HG03342 (cell line): ENCODE measurements around the gene SPN.
"Not testable (repeated sequence)": the region's sequence is repeated elsewhere in the genome, so short reads cannot be mapped to it uniquely, and the experiment has no call there.

ENCODE experiments used
- ATAC-seq: cut with Tn5 transposase; IDR thresholded peaks from one replicate; pipeline ENCODE4 v1.9.1; 2021; ENCODE audit warnings: mild to moderate bottlenecking, moderate library complexity; ENCODE audit not compliant: unreplicated experiment

Gene SPN

DNA sequence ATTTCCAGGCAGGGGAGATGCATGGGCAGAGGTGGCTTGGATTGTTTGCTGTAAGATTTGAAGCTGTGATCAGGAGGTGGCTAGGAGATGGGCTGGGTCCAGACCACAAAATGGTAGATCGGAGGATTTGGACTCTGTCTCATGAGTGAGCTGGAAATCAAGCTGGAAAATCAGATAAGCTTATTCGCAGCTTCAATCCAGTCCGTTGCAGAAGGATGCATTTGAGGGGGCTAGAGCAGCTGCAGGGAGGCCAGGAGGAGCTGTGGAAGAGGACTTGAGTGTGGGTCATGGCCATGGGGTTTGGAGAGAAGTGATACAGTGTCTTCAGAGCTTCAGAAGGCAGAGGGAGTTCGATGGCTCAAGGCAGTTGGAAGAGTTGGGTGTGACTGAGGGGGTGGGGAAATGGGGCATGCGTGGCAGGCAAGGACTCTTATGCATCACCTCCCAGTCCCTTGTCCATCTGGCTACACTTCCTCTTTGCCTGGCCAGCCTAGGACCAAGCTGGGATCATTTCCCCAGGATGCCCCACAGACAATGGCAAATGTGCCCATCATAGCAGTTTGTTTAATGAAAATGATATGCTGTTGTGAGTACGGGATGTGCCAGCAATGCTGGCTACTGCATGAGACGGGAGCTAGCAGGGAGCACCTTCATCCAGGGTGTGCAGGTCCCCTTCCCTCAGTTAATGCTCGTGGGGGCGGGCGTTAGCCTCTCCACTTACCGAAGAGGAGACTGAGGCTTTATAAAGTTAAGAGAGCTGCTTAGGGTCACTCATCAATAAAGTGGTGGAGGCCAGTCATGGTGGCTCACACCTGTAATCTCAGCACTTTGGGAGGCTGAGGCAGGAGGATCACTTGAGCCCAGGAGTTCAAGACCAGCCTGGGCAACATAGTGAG, 36.5 kb downstream of the SPN start:
- no peak for ATAC-seq

DNA sequence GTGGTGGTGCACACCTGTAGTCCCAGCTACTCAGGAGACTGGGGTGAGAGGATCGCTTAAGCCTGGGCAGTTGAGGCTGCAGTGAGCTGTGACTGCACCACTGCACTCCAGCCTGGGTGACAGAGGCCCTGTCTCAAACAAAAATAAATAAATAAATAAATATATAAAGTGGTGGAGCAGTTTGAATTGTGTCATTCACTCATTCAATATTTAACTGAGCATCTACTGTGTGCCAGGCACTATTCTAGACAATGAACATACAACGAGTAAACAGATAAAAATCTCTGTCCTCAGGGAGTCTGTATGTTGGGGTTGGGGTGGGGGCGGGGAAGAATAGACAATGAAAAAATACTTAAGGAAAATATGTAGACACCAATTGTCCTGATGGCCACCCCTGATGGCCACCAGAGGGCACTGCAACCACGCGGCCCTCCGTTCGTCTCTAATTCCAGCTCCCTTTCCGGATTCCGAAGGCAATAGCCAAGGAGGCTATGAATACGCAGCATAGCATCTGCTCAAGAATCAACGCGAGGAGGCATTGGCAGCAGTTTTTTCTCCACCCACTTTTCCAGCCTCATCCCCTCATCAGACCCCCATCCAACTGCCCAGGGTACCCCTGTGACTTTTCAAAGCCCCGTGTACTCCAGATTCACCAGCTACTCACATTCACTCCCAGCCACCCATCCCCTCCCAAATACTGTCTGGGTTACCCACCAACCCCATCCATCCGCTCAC, 37.4 kb downstream of the SPN start:
- no peak for ATAC-seq

DNA sequence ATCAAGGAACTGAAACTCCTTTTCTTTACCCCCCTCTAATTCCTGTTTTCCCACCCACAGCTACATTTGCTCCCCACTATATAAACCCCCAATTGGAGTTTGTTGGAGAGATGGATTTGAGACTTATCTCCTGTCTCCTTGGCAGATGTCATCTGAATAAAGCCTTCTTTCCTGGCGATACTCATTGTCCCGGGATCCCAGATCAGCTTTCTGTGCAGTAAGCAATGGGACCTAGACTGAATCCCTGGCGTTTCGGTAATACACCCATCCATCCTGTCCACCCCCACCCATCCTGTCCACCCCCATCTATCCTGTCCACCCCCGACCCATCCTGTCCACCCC, 38.1 kb downstream of the SPN start:
- ATAC-seq, result no peak

DNA sequence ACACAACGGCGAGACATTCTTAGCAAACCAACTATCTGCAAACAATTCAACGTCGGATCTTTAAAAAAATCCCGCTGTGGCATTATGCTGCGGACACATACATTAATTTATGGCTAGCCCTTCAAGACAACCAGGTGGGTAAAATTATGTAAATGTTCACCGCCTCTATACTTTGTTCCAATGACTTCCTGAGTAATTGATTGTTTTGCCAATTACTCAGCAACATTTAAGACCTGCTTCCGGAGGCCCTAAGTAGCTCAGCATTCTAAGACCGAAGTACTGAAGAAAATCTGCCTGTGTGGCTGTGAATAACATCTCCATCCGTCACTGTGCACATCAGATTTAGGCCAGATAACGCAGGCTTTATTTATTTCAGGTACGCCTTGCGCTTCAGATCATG, 39.2 kb downstream of the SPN start:
- peak; percentile 50 for ATAC-seq

DNA sequence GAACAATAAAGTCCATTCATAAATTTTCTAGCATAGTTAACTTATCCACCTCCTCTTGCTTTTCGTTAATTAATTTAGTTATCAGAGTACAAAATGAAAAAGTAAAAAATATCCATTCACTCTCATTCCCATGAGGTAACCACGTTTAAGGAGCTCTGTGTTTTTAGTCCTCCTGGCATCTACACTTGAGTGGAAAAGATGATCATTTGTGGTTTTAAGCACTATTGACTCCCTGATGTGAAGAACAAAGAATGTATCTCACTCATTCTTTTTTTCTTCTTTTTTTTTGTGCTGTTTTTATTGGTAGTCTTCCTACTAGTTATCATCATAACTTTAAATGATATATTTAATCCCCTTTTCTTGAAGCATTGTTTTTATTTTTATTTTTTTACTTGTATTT, 42.0 kb downstream of the SPN start:
- ATAC-seq, result no peak

DNA sequence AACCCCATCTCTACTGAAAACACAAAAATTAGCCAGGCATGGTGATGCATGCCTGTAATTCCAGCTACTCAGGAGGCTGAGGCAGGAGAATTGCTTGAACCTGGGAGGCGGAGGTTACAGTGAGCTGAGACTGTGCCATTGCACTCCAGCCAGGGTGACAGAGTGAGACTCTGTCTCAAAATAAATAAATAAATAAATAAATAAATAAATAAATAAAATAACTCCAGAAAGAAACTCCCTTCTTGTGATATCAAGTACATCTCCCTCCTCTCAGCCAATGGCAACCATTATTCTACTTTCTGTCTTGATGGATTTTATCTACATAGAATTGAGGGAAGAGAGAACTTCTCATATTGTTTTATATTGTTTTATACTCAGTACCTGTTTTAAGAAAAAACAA, 44.1 kb downstream of the SPN start:
- not testable (repeated sequence) for ATAC-seq

DNA sequence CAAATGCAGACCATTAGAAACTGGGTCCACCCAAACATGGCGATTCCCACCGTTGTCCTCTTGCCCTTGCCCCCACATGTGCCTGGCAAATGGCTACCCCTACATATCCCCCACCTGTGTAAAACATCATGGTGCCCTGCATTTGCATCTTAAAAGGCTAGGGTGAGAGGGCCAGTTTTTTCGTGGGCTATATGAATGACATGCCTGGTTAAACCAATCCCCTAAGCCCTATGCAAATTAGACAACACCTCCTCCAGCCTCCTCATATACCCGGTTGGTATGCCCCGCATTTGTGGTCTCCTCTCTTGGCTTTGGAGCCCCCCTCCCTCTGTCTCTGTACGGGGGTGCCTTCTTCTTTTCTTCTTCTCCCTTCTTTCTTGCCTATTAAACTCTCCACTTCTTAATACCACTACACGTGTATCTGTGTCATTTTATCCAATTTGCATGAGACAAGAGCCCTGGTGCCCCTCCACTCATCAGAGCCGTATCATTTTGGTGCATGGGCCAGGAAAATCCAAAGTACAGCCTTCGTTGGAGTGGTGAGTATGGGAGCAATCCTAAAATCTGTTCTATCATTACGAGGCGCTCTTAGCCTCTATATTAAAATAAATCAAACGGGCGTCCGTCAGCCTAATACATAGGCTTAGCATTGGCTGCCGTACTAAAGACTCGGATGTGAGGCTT, 46.0 kb downstream of the SPN start:
- ATAC-seq, result no peak

DNA sequence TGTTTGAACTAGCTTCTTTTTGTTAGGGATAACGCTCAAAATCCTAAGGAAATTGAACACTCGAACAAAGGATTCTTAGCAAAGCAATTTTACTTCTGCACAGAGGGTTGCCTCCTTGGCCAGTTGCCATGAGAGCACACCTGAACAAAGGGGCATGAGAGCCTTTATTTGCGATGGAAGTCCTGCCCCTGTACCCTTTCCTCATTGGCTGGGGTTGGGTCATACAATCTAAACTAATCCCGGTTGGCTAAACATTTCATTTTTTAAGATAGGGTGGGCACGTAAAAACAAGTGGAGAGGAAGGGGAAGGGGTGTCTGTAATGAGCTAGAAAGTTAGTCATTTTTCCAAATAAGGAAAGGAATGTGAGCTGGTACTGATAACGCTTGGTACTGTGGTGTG, 46.6 kb downstream of the SPN start:
- not testable (repeated sequence) for ATAC-seq

DNA sequence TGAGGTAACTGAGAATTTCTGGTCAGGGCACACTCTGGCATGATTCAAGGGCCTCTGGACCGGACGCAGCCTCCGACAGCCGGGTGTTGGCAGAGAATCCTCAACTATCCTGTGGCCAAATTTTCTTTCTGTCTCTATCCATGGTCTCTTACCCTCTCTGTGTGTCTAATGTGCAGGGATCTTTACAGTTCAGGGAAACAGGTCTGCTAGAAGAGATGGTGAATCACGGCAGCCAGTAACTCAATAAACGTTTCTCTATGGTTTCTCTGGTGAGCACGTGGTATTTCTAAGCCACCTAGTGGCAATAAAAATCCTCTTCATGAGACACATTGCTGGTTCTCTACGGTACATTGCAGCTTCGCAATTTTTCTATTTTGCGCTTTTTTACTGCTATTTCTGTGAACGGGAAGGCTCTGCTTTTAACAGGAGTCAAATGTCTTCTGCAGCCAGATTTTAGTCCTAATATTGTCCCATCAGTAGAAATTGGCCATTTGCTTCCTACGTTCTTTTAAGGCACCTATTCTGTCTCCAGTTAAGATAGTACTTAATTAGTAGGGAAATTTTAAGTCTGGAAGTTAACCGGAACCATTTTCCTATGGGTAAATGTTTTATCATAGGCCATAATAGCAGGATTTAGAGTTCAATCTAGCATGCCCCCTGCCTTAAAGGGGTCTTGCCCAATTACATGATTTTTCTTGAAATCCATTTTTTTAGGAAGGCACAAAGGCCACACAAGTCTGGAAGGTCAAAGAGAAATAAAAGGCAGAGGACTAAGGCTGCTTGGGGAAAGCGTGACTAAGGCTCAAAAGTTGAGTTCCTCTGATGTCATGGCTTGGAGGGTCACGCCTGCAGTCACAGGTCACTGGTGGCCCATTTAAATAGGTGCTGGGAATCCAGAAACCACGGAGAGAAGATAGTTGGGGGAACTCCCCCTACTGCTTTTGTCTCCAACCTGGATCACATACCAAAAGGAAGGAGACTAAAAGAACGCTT, 47.5 kb downstream of the SPN start:
- ATAC-seq, result no peak

DNA sequence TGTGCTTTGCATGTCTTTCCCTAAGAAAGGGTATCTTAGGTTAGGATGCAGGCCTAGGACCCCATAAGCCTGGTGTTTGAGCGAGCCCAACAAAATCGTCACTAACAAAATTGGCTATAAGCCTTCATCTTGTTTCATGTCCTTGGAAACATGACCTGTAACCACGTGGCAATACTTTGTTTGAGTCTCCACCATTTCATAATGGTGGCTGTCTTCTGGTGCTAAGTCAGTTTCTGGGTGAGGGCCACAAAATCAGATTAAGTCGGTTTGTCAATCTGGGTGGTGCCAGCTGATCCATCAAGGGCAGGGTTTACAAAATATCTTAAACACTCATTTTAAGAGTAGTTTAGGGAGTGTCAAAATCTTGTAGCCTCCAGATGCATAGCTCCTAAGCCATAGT, 49.8 kb downstream of the SPN start:
- ATAC-seq, result no peak

DNA sequence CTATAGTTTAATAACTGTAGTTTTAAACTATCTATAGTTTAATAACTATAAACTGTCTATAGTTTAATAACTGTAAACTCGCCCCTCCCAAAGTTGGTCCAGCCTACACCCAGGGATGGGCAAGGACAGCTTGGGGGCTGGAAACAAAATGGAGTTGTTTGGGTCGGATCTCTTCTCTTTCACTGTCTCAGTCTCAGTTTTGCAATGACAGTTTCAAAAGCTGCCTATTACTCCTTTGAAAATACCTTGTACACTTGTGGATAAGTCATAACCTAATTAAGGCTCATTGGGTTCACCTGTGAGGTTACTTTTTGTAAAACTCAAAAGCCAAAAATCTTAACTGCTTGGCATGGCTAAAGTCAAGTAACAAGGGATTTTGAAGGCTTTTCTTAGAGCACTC, 51.3 kb downstream of the SPN start:
- no peak for ATAC-seq

DNA sequence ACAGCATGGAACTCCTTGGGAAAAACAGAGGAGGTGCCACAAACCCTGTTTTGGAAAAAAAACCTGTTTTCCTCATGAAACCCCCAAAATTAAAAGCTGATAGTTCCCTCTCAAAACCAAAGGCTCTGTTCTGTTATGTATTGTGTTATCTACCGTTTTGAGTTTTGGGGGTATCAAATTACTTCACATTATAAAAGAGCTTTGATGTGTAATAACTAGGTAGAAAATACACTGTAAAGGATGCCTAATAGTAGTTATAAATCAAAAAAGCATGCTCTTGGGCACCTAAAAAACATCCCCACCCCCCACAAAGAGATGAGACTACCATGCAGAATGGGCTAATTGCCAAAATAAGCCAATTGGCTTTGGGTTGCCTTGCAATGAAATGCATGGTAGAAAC, 51.9 kb downstream of the SPN start:
- no peak for ATAC-seq

DNA sequence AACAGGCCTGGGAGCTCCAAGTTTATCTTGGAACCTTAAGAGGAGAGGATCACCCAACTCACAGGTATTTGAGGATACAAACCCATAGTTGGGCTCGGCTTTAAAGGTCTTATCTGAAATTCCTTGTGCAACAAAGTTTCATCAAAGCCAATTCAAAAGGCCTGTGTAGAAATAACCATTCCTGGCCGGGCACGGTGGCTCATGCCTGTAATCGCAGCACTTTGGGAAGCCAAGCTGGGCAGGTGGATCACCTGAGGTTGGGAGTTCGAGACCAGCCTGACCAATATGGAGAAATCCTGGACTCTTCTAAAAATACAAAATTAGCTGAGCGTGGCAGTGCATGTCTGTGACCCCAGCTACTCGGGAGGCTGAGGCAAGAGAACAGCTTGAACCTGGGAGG, 54.1 kb downstream of the SPN start:
- ATAC-seq, result no peak

DNA sequence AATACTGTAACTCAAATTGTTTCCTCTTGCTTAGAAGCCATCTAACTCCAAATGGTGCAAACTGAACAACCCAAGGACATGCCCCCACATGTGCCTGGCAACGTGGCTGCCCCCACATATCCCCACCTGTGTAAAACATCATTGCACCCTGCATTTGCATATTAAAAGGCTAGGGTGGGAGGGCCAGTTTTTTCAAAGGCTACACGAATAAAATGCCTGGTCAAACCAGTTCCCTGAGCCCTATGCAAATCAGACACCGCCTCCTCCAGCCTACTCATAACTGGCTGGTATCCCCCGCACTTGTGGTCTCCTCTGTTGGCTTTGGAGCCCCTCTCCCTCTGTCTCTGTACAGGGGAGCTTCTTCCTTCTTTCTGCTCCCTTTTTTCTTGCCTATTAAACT, 56.0 kb downstream of the SPN start:
- ATAC-seq, result no peak
